K562 (cell line): Measurements from ENCODE around the gene GLG1. TPM values are rescaled to one million over a fixed set of nuclear protein-coding genes. Genes with fewer than 3 reads are reported as not detected.

ENCODE experiments used
- CBFA2T2 ChIP-seq: fragments of 450-650 bp; conservative IDR thresholded peaks from 2 replicates; pipeline ENCODE4 v1.6.1; 2017; ENCODE audit warnings: mild to moderate bottlenecking
- ELF1 ChIP-seq: fragments of 200-800 bp; sonication (Bioruptor generic); IDR thresholded peaks from 2 replicates; pipeline ENCODE4 v1.6.1; 2016; ENCODE audit warnings: missing genetic modification characterization, missing compliant biosample characterization
- GABPA ChIP-seq: fragments of 200-800 bp; sonication (Bioruptor generic); conservative IDR thresholded peaks from 2 replicates; pipeline ENCODE4 v1.6.1; 2016; ENCODE audit warnings: low read depth, missing genetic modification characterization, missing compliant biosample characterization
- MTA2 ChIP-seq: fragments of 450-650 bp; IDR thresholded peaks from 2 replicates; pipeline ENCODE4 v1.6.1; 2016; ENCODE audit warnings: low read depth
- MYBL2 ChIP-seq, 2 experiments: fragments of 450-650 bp in 1 of 2; sonication (generic) in 1 of 2; formaldehyde crosslinking in 1 of 2; IDR thresholded peaks; 2 replicates each; pipeline versions ENCODE4 v1.6.1 to v1.8.1; 2017 to 2022; ENCODE audit warnings: borderline replicate concordance in 1 of 2, inconsistent platforms in 1 of 2, low read depth in 1 of 2, mild to moderate bottlenecking in 1 of 2, missing genetic modification reagents in 1 of 2, moderate library complexity in 1 of 2
- PHF21A ChIP-seq: fragments of 450-650 bp; IDR thresholded peaks from 2 replicates; pipeline ENCODE4 v1.6.1; 2017; ENCODE audit warnings: low read depth, borderline replicate concordance
- SIN3B ChIP-seq: fragments of 450-650 bp; IDR thresholded peaks from 2 replicates; pipeline ENCODE4 v1.6.1; 2017; ENCODE audit warnings: low read depth, mild to moderate bottlenecking, moderate library complexity
- polyA plus RNA-seq, 8 experiments: library from polyadenylated mRNA; depleted of rRNA in 4 of 8; stranded (reverse) in 5 of 8; unstranded in 3 of 8; fragments of >200 nt; fragmentation: Nextera tagmentation in 2 of 8; fragmentation: Illumina TruSeq in 1 of 8; extraction: Ambion mirVana in 2 of 8; extraction: Trizol in 1 of 8; gene quantifications; 2 replicates each; pipeline versions ENCODE4 v1.2.1 to v1.2.3, GENCODE V29; 2011 to 2014; ENCODE audit warnings: inconsistent platforms in 1 of 8, missing spikeins in 1 of 8
- total RNA-seq, 7 experiments: library from RNA; depleted of rRNA in 6 of 7; stranded (reverse); fragments of >200 nt in 6 of 7; fragmentation: Illumina TruSeq in 2 of 7; extraction: Trizol in 2 of 7; gene quantifications; 2 replicates each; pipeline versions ENCODE4 v1.2.1 to v1.2.3, GENCODE V29; 2011 to 2021; ENCODE audit warnings: low replicate concordance in 1 of 7
- TF ChIP-seq, protein P1 (sequence below), 2 experiments: fragments of 450-650 bp in 1 of 2; sonication (generic) in 1 of 2; formaldehyde crosslinking in 1 of 2; IDR thresholded peaks; 2 replicates each; pipeline versions ENCODE4 v1.7.1 to v1.9.0; 2016 to 2022; ENCODE audit warnings: inconsistent platforms in 1 of 2, mild to moderate bottlenecking in 1 of 2, missing genetic modification reagents in 1 of 2
- TF ChIP-seq, protein P2 (sequence below): fragments of 450-650 bp; IDR thresholded peaks from 2 replicates; pipeline ENCODE4 v1.6.1; 2016; ENCODE audit warnings: missing biosample characterization, missing genetic modification characterization
- TF ChIP-seq, protein P3 (sequence below): fragments of 450-650 bp; IDR thresholded peaks from 2 replicates; pipeline ENCODE4 v1.6.1; 2018; ENCODE audit not compliant: partially characterized antibody
- TF ChIP-seq, protein P4 (sequence below): sonication (generic); formaldehyde crosslinking; IDR thresholded peaks from 2 replicates; pipeline ENCODE4 v1.8.0; 2022; ENCODE audit warnings: mild to moderate bottlenecking, low read depth, missing genetic modification reagents

Gene GLG1
- total and polyA plus RNA-seq, 9 of the 15 experiments (the other 6 are each of a cell fraction or from before 2014, with no cell fraction given) = 6.2 to 36.0 (median 23.6) TPM

DNA sequence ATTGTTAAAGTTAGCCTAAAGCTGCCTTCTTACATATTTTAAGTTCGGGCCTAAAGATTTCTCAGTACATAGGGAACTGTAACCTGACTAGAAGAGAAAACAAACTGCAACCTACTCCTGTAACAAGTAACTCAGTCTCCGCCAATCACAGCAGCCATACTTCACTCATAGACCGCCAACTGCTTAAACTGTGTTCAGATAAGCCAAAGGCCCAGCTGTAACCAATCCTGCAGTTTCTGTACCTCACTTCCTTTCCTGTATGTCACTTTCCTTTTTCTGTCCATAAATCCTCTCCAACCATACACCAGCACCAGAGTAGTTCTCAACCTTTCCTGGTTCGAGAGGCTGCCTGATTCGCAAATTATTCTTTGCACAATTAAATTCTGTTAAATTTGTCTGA, 41.5 kb downstream of the GLG1 start (continued):
- TF ChIP-seq, protein P1, sequence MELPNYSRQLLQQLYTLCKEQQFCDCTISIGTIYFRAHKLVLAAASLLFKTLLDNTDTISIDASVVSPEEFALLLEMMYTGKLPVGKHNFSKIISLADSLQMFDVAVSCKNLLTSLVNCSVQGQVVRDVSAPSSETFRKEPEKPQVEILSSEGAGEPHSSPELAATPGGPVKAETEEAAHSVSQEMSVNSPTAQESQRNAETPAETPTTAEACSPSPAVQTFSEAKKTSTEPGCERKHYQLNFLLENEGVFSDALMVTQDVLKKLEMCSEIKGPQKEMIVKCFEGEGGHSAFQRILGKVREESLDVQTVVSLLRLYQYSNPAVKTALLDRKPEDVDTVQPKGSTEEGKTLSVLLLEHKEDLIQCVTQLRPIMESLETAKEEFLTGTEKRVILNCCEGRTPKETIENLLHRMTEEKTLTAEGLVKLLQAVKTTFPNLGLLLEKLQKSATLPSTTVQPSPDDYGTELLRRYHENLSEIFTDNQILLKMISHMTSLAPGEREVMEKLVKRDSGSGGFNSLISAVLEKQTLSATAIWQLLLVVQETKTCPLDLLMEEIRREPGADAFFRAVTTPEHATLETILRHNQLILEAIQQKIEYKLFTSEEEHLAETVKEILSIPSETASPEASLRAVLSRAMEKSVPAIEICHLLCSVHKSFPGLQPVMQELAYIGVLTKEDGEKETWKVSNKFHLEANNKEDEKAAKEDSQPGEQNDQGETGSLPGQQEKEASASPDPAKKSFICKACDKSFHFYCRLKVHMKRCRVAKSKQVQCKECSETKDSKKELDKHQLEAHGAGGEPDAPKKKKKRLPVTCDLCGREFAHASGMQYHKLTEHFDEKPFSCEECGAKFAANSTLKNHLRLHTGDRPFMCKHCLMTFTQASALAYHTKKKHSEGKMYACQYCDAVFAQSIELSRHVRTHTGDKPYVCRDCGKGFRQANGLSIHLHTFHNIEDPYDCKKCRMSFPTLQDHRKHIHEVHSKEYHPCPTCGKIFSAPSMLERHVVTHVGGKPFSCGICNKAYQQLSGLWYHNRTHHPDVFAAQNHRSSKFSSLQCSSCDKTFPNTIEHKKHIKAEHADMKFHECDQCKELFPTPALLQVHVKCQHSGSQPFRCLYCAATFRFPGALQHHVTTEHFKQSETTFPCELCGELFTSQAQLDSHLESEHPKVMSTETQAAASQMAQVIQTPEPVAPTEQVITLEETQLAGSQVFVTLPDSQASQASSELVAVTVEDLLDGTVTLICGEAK (IDR thresholded peaks at IDR 0.05) = peak; percentile 68
- TF ChIP-seq, protein P1 (CRISPR knock-in tag; IDR thresholded peaks at IDR 0.05) = no peak
- TF ChIP-seq SIN3B = no peak
- peak; percentile 35; the same call in 1 of the 2 replicates for TF ChIP-seq CBFA2T2
- TF ChIP-seq GABPA (tag) = peak; percentile 79
- TF ChIP-seq, protein P2, sequence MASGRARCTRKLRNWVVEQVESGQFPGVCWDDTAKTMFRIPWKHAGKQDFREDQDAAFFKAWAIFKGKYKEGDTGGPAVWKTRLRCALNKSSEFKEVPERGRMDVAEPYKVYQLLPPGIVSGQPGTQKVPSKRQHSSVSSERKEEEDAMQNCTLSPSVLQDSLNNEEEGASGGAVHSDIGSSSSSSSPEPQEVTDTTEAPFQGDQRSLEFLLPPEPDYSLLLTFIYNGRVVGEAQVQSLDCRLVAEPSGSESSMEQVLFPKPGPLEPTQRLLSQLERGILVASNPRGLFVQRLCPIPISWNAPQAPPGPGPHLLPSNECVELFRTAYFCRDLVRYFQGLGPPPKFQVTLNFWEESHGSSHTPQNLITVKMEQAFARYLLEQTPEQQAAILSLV = no peak
- TF ChIP-seq PHF21A = peak; percentile 40; the same call in 1 of the 2 replicates
- peak; percentile 80 for TF ChIP-seq MYBL2 (IDR thresholded peaks at IDR 0.05; ENCODE audit: low read depth)
- TF ChIP-seq MYBL2 (CRISPR knock-in tag; IDR thresholded peaks at IDR 0.05; ENCODE audit: borderline replicate concordance) = no peak
- peak; percentile 27; the same call in 1 of the 2 replicates for TF ChIP-seq ELF1 (tag)
- no peak for TF ChIP-seq MTA2
- TF ChIP-seq, protein P3, sequence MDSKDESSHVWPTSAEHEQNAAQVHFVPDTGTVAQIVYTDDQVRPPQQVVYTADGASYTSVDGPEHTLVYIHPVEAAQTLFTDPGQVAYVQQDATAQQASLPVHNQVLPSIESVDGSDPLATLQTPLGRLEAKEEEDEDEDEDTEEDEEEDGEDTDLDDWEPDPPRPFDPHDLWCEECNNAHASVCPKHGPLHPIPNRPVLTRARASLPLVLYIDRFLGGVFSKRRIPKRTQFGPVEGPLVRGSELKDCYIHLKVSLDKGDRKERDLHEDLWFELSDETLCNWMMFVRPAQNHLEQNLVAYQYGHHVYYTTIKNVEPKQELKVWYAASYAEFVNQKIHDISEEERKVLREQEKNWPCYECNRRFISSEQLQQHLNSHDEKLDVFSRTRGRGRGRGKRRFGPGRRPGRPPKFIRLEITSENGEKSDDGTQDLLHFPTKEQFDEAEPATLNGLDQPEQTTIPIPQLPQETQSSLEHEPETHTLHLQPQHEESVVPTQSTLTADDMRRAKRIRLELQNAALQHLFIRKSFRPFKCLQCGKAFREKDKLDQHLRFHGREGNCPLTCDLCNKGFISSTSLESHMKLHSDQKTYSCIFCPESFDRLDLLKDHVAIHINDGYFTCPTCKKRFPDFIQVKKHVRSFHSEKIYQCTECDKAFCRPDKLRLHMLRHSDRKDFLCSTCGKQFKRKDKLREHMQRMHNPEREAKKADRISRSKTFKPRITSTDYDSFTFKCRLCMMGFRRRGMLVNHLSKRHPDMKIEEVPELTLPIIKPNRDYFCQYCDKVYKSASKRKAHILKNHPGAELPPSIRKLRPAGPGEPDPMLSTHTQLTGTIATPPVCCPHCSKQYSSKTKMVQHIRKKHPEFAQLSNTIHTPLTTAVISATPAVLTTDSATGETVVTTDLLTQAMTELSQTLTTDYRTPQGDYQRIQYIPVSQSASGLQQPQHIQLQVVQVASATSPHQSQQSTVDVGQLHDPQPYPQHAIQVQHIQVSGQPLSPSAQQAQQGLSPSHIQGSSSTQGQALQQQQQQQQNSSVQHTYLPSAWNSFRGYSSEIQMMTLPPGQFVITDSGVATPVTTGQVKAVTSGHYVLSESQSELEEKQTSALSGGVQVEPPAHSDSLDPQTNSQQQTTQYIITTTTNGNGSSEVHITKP = peak; percentile 51
- TF ChIP-seq, protein P4, sequence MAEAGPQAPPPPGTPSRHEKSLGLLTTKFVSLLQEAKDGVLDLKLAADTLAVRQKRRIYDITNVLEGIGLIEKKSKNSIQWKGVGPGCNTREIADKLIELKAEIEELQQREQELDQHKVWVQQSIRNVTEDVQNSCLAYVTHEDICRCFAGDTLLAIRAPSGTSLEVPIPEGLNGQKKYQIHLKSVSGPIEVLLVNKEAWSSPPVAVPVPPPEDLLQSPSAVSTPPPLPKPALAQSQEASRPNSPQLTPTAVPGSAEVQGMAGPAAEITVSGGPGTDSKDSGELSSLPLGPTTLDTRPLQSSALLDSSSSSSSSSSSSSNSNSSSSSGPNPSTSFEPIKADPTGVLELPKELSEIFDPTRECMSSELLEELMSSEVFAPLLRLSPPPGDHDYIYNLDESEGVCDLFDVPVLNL = peak; percentile 77; the same call in 1 of the 2 replicates
